Amygdala (tissue), 56 donors: Measurements from ENCODE around the gene PAQR7.
"Not testable (repeated sequence)": the region's sequence is repeated elsewhere in the genome, so short reads cannot be mapped to it uniquely, and the experiment has no call there.

Source experiments
- DNase-seq, 56 donors: peaks; one replicate each; lab custom pipeline; 2025; lab: John Stamatoyannopoulos, UW

Gene PAQR7

DNA sequence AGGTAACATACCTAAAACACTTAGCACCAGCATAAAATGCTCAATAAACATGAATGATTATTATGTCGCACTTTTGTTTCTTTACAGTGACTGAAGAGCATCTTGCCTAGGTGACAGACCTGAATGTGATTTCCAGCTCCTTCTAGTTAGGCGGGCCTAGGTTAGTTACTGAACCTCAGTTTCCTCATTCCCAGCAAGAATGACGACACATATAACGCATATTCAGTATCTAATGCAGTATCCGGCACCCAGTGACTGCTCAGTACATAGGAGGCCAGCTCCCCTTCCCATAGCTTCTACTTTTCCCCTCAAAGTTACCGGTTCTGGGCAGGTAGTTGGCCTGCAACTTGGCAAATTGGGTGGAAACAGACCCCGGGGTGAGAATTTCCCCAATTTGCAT, 17.0 kb downstream of the PAQR7 start:
- DNase-seq = no peak

DNA sequence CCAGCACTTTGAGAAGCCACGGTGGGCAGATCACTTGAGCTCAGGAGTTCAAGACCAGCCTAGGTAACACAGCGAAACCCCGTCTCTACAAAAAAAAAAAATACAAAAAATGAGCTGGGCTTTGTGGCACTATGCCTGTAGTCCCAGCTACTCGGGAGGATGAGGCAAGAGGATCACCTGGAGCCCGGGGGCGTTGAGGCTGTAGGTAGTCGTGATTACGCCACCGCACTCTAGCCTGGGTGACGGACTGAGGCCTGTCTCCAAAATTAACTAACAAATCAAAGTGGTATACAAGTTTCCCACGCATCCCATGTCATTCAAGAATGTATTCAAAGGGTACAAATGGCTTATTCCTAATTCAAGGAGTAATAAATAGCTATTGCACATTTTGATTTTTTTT, 18.7 kb downstream of the PAQR7 start:
- DNase-seq = no peak

DNA sequence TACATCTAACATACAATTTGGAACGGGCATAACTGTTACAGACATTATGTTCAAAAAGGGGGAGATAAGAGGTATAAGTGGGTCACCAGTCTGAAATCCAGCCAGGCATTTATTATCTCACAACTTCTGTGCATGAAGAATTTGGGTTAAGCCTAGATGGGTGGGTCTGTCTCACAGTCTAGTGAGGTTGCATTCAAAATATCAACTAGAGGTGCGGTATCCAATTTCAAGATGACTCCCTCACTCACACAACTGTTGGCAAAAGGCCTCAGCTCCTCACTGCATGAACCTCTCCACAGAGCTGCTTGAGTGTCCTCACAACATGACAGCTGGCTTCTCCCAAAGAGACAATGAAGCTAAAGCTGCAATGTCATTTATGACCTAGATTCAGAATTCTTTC, 21.0 kb downstream of the PAQR7 start:
- DNase-seq = no peak

DNA sequence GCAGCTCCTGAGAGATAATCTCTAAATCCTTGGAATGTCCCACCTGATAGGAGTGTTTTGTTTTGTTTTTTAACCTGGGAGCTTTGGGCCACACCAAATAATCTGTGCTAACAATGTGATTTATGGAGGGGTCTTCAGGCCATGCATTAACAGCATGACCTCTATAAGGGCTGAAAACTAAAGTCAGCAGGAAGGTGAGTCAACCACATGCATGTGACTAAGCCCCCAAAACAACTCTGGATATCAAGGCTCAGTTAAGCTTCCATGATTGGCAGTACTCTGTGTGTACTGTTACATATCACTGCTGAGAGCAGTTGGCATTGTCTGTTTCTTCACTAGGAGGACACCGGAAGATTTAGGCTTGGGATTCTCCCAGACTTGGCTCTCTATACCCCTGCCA, 27.0 kb downstream of the PAQR7 start:
- no peak for DNase-seq

DNA sequence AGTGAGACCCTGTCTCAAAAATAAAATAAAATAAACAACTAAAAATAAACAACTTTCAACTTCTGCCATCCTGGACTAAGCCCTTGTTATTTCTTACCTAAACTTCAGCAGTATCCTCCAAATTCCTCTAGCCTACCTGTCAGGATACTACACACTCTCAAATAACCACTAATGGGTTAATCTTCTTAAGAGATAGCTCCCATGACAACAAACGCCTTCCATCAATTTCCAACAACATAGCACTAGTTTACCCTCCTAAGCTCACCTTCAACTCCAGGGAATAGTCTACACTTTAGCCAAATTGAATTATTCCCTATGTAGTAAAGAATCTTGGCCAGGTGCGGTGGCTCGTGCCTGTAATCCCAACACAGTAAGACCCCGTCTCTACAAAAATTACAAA, 27.6 kb downstream of the PAQR7 start:
- no peak for DNase-seq

DNA sequence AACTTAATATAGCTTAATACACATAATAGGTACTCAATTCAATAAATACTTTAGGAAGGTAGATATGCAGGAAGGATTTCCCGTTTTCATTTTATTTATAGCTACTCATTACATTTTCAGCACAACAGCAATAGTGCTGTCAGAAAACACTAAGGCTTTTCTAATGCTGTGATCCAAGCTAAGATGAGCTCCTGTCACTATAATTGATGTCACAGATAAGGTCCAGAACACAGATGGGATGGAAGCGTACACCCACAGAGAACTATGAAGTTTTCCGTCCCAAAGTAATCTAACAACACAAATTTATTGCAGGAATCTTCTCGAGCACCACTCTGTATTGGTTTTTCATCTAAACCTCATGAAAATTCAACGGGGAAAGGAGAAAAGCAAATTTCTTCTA, 29.8 kb downstream of the PAQR7 start:
- DNase-seq = no peak

DNA sequence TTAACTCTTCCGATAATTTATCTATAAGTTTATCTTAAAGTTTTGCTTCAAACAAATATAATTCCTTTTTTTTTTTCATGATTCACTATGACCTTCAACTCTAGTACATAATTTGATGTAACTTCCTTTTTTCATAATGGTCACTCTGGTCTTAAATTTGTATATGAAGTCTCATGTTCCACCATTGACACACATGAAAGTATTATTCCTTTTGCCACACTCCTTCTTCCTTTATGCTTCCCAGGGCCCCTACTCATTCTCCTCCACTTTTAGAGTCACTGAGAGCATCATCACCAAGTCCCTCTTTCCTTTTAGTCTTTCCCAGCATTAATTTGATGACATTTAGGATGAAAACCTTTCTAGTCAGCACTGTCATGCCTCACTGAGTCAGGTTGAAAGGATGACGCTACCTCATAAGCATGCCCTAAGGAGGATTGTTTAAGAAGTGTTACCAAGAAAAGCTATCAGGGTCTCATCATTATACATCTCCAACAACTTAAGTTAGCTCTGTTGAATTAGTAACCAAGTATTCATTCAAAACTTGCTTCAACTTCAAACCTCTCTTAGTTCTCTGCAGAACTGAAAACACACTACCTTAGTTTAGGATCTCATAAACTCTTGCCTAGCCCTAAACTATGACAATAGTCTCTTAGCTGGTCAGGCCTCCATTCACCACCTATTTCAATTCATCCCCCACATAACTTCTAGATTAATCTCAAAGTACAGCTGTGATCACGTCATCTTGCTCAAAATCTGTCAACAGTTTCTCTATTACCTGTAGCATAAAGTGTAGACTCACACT, 30.8 kb downstream of the PAQR7 start:
- no peak for DNase-seq

DNA sequence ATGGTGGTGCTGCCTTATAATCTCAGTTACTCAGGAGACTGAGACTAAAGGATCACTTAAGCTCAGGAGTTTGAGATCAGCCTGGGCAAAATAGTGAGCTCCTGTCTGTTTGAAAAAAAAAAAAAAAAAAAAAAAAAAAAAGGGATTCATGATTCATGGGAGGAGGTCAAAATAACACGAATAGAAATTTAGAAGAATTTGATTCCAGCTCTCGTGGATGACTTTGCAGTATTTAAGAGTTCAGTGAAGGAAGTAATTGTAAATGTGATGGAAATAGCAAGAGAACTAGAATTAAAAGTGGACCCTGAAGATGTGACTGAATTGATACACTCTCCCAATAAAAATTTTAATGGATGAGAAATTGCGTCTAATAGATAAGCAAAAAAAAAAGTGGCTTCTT, 32.0 kb downstream of the PAQR7 start:
- DNase-seq = no peak

DNA sequence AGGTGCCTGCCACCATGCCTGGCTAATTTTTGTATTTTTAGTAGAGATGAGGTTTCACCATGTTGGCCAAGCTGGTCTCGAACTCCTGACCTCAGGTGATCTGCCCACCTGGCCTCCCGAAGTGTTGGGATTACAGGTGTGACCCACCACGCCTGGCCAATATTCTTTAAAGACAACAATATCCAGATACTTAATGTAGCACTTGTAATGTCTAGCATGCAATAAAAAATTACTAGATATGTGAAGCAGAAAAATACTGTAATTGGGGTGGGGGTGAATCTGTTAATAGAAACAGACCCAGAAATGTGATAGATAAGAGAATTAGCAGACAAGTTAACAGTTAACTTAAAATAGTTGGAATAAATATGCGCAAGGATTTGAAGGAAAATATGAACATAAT, 35.7 kb downstream of the PAQR7 start:
- DNase-seq = not testable (repeated sequence)

DNA sequence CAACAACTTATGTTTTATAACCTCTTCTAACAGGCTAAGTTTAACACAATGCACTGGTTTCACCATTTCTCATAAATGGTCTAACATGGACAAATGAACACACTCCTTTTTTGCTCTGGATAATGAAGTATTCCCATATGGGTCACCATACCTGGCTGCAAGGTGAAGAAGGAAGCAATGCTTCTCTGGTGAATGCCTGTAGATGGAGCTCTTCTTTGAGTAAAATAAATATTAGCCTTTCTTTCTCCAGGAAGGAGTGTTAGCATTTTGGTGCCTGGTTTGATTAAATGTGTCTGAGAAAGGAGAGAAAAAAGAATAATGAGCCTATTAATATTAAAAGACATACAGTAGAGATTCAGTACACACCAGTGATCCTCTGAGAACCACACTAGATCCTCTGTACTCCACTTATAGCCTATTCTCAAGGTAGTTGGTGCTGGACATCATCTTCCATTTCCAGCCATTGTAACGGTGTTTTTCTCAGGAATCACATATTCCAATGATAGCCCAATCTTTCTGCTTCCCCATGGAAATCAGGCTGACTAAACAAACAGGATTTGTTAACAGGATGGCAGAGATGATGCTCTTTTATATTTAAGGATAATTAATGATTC, 38.1 kb downstream of the PAQR7 start:
- DNase-seq = peak in 1 of 56 donors; percentile 86

DNA sequence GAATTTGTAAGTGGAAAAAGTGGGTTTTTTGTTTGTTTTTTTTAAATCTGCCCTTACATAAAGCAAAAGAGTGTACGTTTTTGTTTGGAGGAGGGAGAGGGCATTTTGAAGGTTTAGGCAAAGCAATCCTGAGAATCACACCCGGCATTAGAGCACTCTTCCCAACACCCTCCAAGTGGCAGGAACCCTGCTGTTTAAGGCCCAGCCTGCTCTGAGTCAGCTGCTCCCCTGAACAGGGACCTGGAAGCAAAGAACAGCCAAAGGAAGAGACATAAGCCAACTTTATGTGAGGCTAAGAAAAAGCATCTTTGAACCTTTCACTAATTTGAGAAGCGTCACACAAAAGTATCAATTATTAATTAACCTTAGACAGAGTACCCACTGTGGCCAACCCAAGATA, 38.8 kb downstream of the PAQR7 start:
- DNase-seq = no peak

DNA sequence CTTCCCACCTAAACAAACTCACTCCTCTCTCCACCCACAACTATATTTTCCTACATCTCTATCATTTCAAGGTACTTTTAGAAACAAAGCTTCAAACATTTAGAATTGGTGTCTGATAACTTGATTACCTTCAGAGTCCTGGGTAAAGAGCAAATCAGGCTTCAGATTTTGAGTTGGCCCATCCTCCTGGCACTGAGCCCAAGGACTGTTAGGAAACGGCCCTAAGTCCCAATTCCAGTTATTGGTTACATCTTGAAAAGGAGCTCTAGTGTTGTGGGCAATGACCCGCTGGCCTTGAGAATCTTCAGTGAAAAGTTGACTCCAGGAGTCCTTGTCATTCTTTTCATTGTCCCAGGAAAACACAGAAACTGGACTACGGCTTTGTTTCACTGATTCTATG, 40.6 kb downstream of the PAQR7 start:
- no peak for DNase-seq

DNA sequence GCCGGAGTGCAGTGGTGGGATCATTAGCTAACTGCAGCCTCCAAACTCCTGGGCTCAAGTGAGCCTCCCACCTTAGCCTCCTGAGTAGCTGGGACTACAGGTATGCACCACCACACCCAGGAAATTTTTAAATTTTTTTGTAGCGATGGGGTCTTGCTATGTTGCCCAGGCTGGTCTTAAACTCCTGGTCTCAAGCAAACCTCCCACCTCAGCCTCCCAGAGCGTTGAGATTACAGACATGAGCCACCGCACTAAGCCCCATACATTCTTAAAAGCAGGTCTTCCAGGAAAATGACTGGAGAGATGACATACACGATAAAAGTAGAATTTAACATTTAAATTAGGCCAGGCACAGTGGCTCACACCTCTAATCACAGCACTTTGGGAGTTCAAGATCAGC, 42.4 kb downstream of the PAQR7 start:
- no peak for DNase-seq

DNA sequence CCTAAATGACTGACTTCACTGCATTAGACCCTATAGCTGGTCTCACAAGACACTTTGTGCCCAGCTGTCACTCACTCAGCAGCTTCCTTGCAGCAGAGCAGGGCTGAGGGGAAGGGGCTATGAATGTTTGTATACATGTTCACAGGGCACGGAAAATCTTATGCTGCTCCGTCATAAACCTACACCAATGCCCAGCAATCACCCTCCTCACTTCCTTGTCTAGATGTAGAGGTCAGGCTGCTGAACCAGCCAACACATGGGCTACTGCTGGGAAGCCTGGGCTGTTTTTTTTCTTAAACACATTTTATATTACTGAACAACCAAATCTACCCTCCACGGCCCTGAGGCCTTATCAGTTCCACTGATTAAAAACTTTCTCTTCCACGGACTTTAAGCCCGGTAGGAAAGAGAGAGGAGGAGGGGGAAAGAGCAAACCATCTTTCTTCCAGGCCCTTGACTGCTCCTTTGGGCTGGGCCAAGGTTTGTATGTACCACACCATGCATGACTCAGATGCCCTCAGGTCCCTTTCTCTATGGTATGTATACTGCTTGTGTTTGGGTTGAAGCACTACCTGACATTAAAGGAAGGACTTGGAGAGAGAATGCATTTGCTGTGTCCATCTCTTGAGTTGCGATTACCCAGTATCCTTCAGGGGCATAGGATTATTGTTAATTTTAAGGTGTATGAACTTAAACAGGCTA, 43.0 kb downstream of the PAQR7 start:
- no peak for DNase-seq

DNA sequence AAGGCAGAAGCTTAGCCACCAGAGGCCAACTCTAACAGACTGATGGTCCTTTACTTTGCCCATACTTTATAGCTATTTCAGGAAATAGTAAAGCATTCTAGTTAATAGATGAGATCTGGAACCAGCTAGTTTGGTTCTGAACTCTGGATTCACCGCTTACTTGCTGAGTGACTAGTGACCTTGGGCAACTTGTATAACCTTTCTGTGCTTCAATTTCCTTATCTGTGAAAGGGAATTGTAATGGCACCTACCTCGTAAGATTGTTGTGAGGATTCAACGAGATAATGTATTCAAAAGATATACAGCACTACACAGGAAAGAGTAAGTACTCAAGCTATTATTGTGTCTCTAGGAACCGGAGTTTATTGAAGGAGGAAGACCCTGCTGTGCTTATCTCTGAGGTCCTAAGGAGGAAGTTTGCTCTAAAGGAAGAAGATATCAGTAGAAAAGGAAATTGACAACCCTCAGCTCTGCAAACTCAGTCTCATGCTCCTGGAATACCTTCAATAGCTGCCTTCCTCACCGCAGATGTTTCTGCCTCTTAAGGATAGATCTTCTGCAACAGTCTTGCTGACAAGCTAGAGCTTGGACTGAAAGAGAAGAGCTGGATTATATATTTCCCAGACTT, 43.8 kb downstream of the PAQR7 start:
- no peak for DNase-seq

DNA sequence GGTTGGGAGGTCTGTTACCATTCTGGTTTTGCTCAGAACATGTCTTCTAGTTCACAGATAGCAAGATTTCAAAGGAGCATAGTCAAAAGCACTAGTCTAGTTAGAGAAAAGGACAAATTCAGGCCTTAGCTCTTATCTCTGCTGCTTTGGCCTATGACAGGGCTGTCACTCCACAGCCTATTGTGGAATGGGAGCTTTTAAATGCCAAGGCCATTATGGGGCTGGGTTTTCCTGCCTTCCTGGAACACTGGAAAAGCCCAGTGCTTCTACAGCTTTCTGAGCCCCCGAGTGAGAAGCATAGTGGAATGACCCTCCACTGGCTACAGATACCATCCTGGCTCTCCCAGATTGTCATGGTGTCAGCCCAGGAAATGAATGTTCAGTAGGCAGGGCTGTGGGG, 46.5 kb downstream of the PAQR7 start:
- DNase-seq = no peak

DNA sequence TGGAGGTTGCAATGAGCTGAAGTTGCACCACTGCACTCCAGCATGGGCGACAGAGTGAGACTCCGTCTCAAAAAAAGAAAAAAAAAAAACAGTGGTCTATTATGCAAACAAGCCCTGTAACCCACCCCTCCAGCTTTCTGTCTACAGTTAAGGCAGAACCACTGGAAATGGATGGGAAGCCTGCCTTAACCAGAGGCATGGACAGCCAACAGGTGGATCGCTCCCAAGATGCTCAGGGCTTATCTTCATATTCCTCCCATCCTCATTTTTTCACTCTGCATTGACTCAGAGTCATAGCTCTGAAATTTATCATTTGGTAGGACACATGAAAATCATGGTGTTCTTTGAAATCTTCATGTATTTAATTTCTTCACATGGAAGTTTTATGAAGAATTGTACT, 47.0 kb downstream of the PAQR7 start:
- DNase-seq = no peak

DNA sequence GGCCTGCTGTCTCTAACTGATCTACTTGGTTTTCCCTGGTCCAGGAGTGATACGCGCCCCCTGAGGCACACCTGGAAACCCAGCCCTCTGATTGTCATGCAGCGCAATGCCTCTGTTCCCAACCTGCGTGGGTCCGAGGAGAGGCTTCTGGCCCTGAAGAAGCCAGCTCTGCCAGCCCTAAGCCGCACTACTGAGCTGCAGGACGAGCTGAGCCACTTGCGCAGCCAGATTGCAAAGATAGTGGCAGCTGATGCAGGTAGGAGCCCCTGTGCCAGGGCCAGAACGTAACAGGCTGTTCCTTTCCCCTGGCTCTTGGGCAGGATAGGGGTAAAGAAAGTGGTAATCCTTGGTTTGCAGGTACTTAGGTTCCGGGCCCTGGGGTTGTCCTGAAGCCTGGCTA, 48.9 kb downstream of the PAQR7 start:
- DNase-seq = no peak

DNA sequence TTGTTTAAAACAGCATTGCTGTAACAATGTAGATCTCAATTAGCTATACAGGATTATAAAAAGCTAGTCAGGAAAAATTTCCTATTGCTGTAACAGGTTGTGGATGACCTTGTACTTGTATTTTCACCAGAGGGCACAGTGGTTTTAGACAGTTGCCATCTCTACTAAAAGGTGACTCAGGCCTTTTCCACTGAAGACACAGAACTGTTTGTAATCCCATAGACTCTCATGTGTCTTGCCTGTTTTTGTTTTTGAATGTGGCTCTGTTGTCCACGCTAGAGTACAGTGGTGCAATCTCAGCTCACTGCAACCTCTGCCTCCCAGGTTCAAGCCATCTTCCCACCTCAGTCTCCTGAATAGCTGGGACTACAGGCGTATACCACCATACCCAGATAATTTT, 49.9 kb downstream of the PAQR7 start:
- no peak for DNase-seq

DNA sequence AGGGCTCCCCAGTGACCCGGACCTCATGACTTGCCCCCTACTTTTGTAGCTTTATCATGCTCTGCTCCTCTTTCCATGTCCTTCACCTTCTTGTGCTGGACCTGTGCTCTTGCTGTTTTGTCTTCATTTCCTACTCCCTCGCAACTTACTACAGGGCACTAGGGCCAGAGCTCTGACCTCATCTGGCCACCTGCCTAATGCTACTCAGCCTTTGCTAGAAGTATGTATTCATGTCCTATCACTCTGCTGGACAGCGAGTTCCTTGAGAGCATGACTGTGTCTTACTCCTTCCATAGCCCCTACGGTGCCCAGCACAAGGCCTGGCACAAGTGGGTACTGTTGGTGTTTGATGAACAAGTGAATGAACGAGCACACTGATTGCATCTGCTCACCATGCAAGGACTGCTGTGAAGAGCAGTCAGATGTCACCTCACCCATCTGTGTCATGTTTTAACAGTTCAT, 53.8 kb downstream of the PAQR7 start:
- DNase-seq = no peak

DNA sequence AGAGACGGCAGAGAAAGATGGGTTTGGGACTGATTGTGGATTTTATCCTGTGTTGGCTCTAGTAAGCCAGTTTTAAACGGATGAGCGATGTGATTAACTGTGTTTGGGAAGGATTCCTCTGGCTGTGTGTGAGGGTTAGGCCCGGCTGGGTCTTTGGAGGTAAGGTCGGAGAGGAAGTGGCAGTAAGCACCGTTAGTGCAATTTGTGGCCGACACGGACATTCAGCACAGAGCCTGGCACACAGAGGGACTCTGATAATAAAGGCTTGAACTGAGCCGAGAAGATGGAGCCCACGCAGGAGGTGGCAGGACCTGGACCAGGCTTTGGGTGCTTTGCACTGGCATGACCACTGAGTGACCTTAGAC, 54.4 kb downstream of the PAQR7 start:
- DNase-seq = no peak
